Keratinocyte (primary cell): ENCODE data around the gene NCOA3. TPM values are rescaled to one million over a fixed set of nuclear protein-coding genes. Genes with fewer than 3 reads are reported as not detected.

Source experiments
- DNase-seq: peaks from one replicate; pipeline ENCODE4 v3.0.0-alpha.2; 2011; ENCODE audit warnings: low read depth, missing footprints, low spot score
- FAIRE-seq: peaks from 2 replicates; lab custom pipeline; 2011; peaks lifted over from hg19 to GRCh38; lab: Jason Lieb, UNC
- H2AFZ ChIP-seq: 2 replicates; pipeline ENCODE4 v1.6.0; 2012; ENCODE audit warnings: low read length, control low read depth, inconsistent platforms; ENCODE audit not compliant: control insufficient read depth
- H3K27ac ChIP-seq: 2 replicates; pipeline ENCODE4 v1.5.1; 2011; ENCODE audit warnings: low read length; ENCODE audit not compliant: control insufficient read depth, insufficient read depth
- H3K27me3 ChIP-seq: 3 replicates; pipeline ENCODE4 v1.6.0; 2011; ENCODE audit warnings: low read length; ENCODE audit not compliant: control insufficient read depth, insufficient read depth; ENCODE audit errors: extremely low read depth
- H3K36me3 ChIP-seq, 2 experiments: 2 replicates in 1 of 2; 3 replicates in 1 of 2; pipeline ENCODE4 v1.5.1; 2011; ENCODE audit warnings: low read length in 2 of 2, mild to moderate bottlenecking in 1 of 2; ENCODE audit not compliant: control insufficient read depth in 2 of 2, insufficient read depth in 2 of 2; ENCODE audit errors: extremely low read depth in 1 of 2
- H3K4me1 ChIP-seq: 3 replicates; pipeline ENCODE4 v1.5.1; 2011; ENCODE audit warnings: low read length; ENCODE audit not compliant: control insufficient read depth, insufficient read depth; ENCODE audit errors: extremely low read depth
- H3K4me2 ChIP-seq: 3 replicates; pipeline ENCODE4 v1.6.0; 2011; ENCODE audit warnings: low read depth, low read length; ENCODE audit not compliant: control insufficient read depth, insufficient read depth; ENCODE audit errors: extremely low read depth
- H3K4me3 ChIP-seq, 3 experiments: fragments of 200-600 bp in 1 of 3; sonication (generic) in 1 of 3; 2 replicates in 2 of 3; 3 replicates in 1 of 3; pipeline ENCODE4 v1.5.1; 2011 to 2016; ENCODE audit warnings: low read length in 3 of 3, mild to moderate bottlenecking in 3 of 3, control low read depth in 2 of 3, inconsistent platforms in 1 of 3, low read depth in 1 of 3, mixed read lengths in 1 of 3, mixed run types in 1 of 3, moderate library complexity in 1 of 3; ENCODE audit not compliant: control insufficient read depth in 2 of 3, insufficient read depth in 2 of 3; ENCODE audit errors: extremely low read depth in 1 of 3
- H3K79me2 ChIP-seq: 2 replicates; pipeline ENCODE4 v1.6.0; 2012; ENCODE audit warnings: low read length; ENCODE audit not compliant: control insufficient read depth, insufficient read depth
- H3K9ac ChIP-seq: 3 replicates; pipeline ENCODE4 v1.6.0; 2011; ENCODE audit warnings: low read length; ENCODE audit not compliant: control insufficient read depth, insufficient read depth; ENCODE audit errors: extremely low read depth
- H3K9me1 ChIP-seq: 3 replicates; pipeline ENCODE4 v1.6.0; 2011; ENCODE audit warnings: low read length; ENCODE audit not compliant: control insufficient read depth, insufficient read depth; ENCODE audit errors: extremely low read depth
- H3K9me3 ChIP-seq: 2 replicates; pipeline ENCODE4 v1.5.1; 2012; ENCODE audit warnings: low read depth, low read length; ENCODE audit not compliant: control insufficient read depth
- H4K20me1 ChIP-seq: 3 replicates; pipeline ENCODE4 v1.6.0; 2011; ENCODE audit warnings: low read length; ENCODE audit not compliant: control insufficient read depth, insufficient read depth; ENCODE audit errors: extremely low read depth
- EZH2 ChIP-seq: IDR thresholded peaks from one replicate; pipeline ENCODE4 v1.6.1; 2012; ENCODE audit warnings: inconsistent platforms, mild to moderate bottlenecking, low read length, moderate library complexity
- dilution Hi-C: fragments of 300-500 bp; cut with MboI; formaldehyde crosslinking; loops from one replicate; pipeline ENCODE4 v1.7.0; 2020; ENCODE audit warnings: low sequenced_read_pairs; ENCODE audit not compliant: extremely low pct_ligation_motif_present
- polyA plus RNA-seq, 5 experiments: library from polyadenylated mRNA; depleted of rRNA in 3 of 5; stranded (reverse) in 3 of 5; stranded (forward) in 1 of 5; unstranded in 1 of 5; fragments of >200 nt; gene quantifications; 1 replicate in 1 of 5; 2 replicates in 3 of 5; 3 replicates in 1 of 5; pipeline versions ENCODE4 v1.2.1 to v1.2.3, GENCODE V29; 2011 to 2012; ENCODE audit warnings: missing spikeins in 2 of 5, low read depth in 1 of 5, low replicate concordance in 1 of 5
- TF ChIP-seq, protein P1 (sequence below), 3 experiments: IDR thresholded peaks in 1 of 3; conservative IDR thresholded peaks in 1 of 3; optimal IDR thresholded peaks in 1 of 3; 2 replicates in 2 of 3; 3 replicates in 1 of 3; pipeline versions ENCODE3 to v1.5.1; 2011; ENCODE audit warnings: low read length in 3 of 3, mild to moderate bottlenecking in 3 of 3, moderate library complexity in 2 of 3, control low read depth in 1 of 3, inconsistent platforms in 1 of 3; ENCODE audit not compliant: insufficient read depth in 2 of 3; ENCODE audit errors: extremely low read depth in 1 of 3

NCOA3 gene
- polyA plus RNA-seq, 1 donor (not counting 4 experiments of a cell fraction or from before 2014, with no cell fraction given): 25.8 TPM

DNA sequence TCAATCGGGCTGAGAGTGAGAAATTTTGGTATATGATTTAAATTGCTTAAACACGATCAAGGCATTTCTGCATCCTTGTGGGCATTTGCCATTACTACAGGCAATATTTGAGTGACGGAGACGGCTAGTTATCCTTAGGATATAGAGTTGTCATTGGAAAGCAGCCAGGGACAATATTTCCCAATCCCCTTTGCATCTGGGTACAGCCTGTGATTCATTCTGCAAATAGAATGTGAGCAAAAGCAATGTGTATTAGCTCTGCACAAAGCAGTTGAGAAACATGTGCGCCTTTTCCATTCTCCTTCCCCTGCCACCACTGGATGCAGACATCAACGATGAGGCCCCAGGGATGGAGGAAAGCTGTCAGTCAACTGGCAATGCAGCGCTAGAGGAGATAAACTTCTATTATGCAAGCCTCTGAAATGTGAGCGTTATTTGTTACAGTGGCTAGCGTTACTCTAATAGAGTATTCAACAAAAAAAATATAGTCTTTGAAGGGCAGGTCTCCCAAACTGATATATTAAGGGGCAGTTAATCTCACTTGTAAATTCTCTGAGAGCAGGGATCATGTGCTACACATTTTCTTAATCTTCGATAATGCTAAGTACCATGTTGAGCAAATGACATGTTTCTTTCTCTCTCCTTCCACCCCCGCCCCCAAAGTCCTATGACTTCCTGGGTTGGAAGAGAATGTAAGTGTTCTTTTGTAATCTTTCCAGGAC lies 37.1 kb upstream of the NCOA3 start:
- Histone ChIP-seq H3K9ac (no peak overlapping the region), H3K4me2 (peak overlapping the region; percentile 45), H2AFZ (no peak overlapping the region), H4K20me1 (no peaks in the 10 kb centered on the region), H3K79me2 (no peaks in the 10 kb centered on the region), H3K27ac (peak overlapping the region; percentile 51), H3K36me3 (no peaks in the 10 kb centered on the region), H3K27me3 (no peaks in the 10 kb centered on the region), H3K9me3 (no peaks in the 10 kb centered on the region), H3K4me3 (no peak overlapping the region), H3K4me1 (peaks cover 12% of the 10 kb centered on the region), H3K9me1 (no peaks in the 10 kb centered on the region)
- TF ChIP-seq EZH2: no peak
- TF ChIP-seq, protein P1, sequence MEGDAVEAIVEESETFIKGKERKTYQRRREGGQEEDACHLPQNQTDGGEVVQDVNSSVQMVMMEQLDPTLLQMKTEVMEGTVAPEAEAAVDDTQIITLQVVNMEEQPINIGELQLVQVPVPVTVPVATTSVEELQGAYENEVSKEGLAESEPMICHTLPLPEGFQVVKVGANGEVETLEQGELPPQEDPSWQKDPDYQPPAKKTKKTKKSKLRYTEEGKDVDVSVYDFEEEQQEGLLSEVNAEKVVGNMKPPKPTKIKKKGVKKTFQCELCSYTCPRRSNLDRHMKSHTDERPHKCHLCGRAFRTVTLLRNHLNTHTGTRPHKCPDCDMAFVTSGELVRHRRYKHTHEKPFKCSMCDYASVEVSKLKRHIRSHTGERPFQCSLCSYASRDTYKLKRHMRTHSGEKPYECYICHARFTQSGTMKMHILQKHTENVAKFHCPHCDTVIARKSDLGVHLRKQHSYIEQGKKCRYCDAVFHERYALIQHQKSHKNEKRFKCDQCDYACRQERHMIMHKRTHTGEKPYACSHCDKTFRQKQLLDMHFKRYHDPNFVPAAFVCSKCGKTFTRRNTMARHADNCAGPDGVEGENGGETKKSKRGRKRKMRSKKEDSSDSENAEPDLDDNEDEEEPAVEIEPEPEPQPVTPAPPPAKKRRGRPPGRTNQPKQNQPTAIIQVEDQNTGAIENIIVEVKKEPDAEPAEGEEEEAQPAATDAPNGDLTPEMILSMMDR (optimal IDR thresholded peaks at IDR 0.05 in 1 of 3, IDR thresholded peaks at IDR 0.05 in 1 of 3, conservative IDR thresholded peaks at IDR 0.05 in 1 of 3; ENCODE audit: extremely low read depth in 1 of 3, insufficient read depth in 2 of 3, low read length in 3 of 3): peak; percentile 27 to 67 (median 44)
- dilution Hi-C loops: no loop called here
- FAIRE-seq (peak; percentile 84), DNase-seq (peak; percentile 85)

GRCh38 chr20:47465335-47466090 lies 36.2 kb upstream of the NCOA3 start:
- Histone ChIP-seq H3K4me2 (no peak overlapping the region), H3K9me1 (no peaks in the 10 kb centered on the region), H3K27ac (no peak overlapping the region), H4K20me1 (no peaks in the 10 kb centered on the region), H3K36me3 (no peaks in the 10 kb centered on the region), H2AFZ (no peak overlapping the region), H3K9me3 (no peaks in the 10 kb centered on the region), H3K4me3 (no peak overlapping the region), H3K9ac (no peak overlapping the region), H3K27me3 (no peaks in the 10 kb centered on the region), H3K4me1 (peaks cover 12% of the 10 kb centered on the region), H3K79me2 (no peaks in the 10 kb centered on the region)
- FAIRE-seq (no peak), DNase-seq (no peak)
- dilution Hi-C loops: no loop called here
- TF ChIP-seq, protein P1 (optimal IDR thresholded peaks at IDR 0.05 in 1 of 3, IDR thresholded peaks at IDR 0.05 in 1 of 3, conservative IDR thresholded peaks at IDR 0.05 in 1 of 3; ENCODE audit: extremely low read depth in 1 of 3, insufficient read depth in 2 of 3, low read length in 3 of 3): no peak
- no peak for TF ChIP-seq EZH2
